LNCAP (cell line): ENCODE measurements around the gene RAB44.

ENCODE experiments used
- CTCF ChIP-seq: fragments of 450-650 bp; IDR thresholded peaks from 2 replicates; pipeline ENCODE4 v1.5.1; 2017; ENCODE audit warnings: mild to moderate bottlenecking

The RAB44 gene

DNA sequence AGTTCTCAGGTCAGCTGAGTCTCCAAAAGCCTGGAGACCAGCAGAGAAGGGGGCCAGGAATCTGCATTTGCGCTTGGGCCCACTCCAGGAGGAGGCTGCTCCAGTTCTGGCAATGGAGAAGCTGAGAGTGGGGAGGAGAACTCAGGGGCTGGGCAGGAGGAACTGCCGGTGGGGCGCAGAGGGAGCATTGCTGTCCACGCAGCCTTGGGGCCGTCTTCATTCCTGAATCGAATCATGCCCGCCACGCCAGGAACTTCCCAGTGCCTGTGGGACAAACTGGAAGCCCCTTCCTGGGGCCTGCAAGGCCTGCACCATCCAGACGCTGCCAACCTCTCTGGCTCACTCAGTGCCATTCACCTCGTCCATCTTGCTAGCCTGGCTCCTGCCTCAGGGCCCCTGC, 16.9 kb downstream of the RAB44 start:
- TF ChIP-seq CTCF, result no peak

GRCh38 chr6:36715469-36715868, 17.8 kb downstream of the RAB44 start:
- no peak for TF ChIP-seq CTCF

GRCh38 chr6:36716476-36717093, 19.0 kb downstream of the RAB44 start:
- TF ChIP-seq CTCF, result no peak

- TF ChIP-seq CTCF, result no peak
Measured at GRCh38 chr6:36717231-36717825, 19.7 kb downstream of the RAB44 start.

- no peak for TF ChIP-seq CTCF
Measured at GRCh38 chr6:36717871-36718540, 20.4 kb downstream of the RAB44 start.

DNA sequence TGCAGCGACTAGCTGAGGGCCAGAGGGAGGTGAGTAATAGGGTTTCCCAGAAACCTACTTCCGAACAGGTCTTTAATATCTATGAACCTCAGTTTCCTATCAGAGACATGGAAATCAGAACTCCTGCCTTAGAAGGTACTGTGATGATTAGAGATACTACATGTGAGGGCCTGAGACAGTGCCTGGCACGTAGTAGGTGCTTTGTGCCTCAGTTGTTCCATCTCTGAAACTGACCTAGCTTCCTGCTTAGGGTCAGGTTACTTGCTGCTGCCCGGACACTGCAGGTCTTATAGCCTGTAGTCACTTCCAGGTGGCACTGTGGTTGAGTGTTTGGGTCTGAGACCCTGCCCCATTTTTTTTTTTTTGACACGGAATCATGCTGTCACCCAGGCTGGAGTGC, 20.9 kb downstream of the RAB44 start:
- no peak for TF ChIP-seq CTCF

- TF ChIP-seq CTCF, result no peak
Measured at GRCh38 chr6:36719126-36719525, 21.5 kb downstream of the RAB44 start.
